MCF 10A (cell line): ENCODE data around the gene PDE9A. TPM values are rescaled to one million over a fixed set of nuclear protein-coding genes. Genes with fewer than 3 reads are reported as not detected.

ENCODE experiments used
- BruUV-seq: library from RNA; stranded (reverse); fragments of 400-500 nt; replicated peaks from 2 replicates; lab custom pipeline; 2021; lab: Mats Ljungman, UMichigan
- CTCF ChIA-PET: fragments of 300-600 bp; sonication (Branson Sonifier 250); formaldehyde crosslinking; extraction: SDS; loops from one replicate; lab custom pipeline; 2021; ENCODE audit warnings: antibody characterized with exemption, inconsistent platforms; lab: Yijun Ruan, JAX
- POLR2A ChIA-PET: fragments of 300-600, 350-650 bp; sonication (Branson Sonifier 250); formaldehyde crosslinking; extraction: SDS; loops from one replicate; lab custom pipeline; 2020; ENCODE audit warnings: antibody characterized with exemption, inconsistent platforms; lab: Yijun Ruan, JAX
- DNase-seq: peaks from one replicate; pipeline ENCODE4 v3.0.0-alpha.2; 2018; ENCODE audit not compliant: unreplicated experiment
- H3K27ac Mint-ChIP-seq: one replicate; pipeline ENCODE4 v1.8.0; 2022; ENCODE audit warnings: mild to moderate bottlenecking, low read depth, mixed read lengths; ENCODE audit not compliant: unreplicated experiment
- H3K27me3 Mint-ChIP-seq: one replicate; pipeline ENCODE4 v1.8.0; 2022; ENCODE audit warnings: mixed read lengths; ENCODE audit not compliant: insufficient read depth, unreplicated experiment
- H3K36me3 Mint-ChIP-seq: one replicate; pipeline ENCODE4 v1.8.0; 2022; ENCODE audit warnings: mild to moderate bottlenecking, moderate library complexity, mixed read lengths; ENCODE audit not compliant: insufficient read depth, unreplicated experiment
- H3K4me1 Mint-ChIP-seq: one replicate; pipeline ENCODE4 v1.8.0; 2022; ENCODE audit warnings: mixed read lengths; ENCODE audit not compliant: insufficient read depth, unreplicated experiment
- H3K4me3 Mint-ChIP-seq: one replicate; pipeline ENCODE4 v1.8.0; 2022; ENCODE audit warnings: mild to moderate bottlenecking, moderate library complexity, mixed read lengths; ENCODE audit not compliant: unreplicated experiment
- H3K9me3 Mint-ChIP-seq: one replicate; pipeline ENCODE4 v1.8.0; 2022; ENCODE audit warnings: mixed read lengths; ENCODE audit not compliant: unreplicated experiment
- intact Hi-C: fragments of 100-400 bp; cut with micrococcal nuclease; formaldehyde crosslinking; loops from 2 replicates; pipeline ENCODE4 v1.14.1; 2022
- total RNA-seq: library from RNA; stranded (reverse); gene quantifications from 2 replicates; pipeline ENCODE4 v1.2.3, GENCODE V29; 2022
- TF ChIP-seq, protein P1 (sequence below): fragments of 200-600 bp; IDR thresholded peaks from one replicate; pipeline ENCODE4 v1.8.0; 2022; ENCODE audit warnings: antibody characterized with exemption, mild to moderate bottlenecking; ENCODE audit not compliant: unreplicated experiment

The PDE9A gene
- total RNA-seq, 1 experiment from 2014 or later, result not detected

DNA sequence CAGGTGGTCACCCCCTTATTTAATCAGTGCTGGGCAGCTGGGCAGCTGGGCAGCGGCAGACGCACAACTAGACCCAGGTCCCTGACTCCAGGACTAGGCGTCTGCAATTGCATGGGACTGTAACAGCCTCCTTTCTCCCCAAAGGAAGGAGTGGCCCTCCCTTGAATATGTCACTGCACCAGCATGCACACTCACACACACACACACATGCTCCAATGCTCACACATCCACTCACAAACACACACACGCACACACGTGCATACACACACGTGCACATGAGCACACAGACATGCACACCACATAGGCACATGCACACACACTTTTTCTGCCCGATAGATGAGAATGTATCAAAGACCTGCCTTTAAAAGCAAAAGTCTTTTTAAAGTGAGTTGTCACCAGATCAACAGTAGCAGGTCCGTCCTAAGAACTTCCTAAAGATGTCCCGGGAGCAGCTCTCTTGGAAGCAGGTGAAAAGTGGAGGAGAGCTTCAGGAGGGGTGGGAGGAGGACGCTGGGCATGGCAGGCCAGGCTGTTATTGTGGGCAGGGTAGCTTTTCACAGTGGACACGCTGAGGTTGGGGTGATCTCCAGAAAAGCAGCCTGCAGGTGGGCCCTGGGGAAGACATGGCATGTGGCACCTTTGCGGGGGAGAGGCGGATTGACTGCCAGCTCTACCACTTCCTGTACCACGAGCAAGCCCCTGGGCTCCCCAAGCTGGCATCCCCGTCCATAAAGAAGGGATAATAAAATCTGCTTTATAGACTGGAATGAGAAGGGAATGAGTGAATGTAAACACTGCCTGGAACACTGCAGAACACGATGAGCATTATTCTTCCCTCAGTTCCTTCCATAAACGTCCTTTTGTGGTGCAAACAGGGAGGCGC lies 1.7 kb downstream of the PDE9A start:
- Mint-ChIP-seq H3K36me3 (no peaks in the 10 kb centered on the region), H3K4me1 (peaks cover 6% of the 10 kb centered on the region), H3K4me3 (no peak overlapping the region), H3K27me3 (peaks cover 79% of the 10 kb centered on the region), H3K27ac (no peak overlapping the region), H3K9me3 (no peaks in the 10 kb centered on the region)
- POLR2A ChIA-PET, result interaction anchor here (0.9 kb wide), 1 partner anchor 17 kb away, joined by 3 read pairs; no protein-coding TSS in a partner anchor
- intact Hi-C loops, result no loop called here
- TF ChIP-seq, protein P1, sequence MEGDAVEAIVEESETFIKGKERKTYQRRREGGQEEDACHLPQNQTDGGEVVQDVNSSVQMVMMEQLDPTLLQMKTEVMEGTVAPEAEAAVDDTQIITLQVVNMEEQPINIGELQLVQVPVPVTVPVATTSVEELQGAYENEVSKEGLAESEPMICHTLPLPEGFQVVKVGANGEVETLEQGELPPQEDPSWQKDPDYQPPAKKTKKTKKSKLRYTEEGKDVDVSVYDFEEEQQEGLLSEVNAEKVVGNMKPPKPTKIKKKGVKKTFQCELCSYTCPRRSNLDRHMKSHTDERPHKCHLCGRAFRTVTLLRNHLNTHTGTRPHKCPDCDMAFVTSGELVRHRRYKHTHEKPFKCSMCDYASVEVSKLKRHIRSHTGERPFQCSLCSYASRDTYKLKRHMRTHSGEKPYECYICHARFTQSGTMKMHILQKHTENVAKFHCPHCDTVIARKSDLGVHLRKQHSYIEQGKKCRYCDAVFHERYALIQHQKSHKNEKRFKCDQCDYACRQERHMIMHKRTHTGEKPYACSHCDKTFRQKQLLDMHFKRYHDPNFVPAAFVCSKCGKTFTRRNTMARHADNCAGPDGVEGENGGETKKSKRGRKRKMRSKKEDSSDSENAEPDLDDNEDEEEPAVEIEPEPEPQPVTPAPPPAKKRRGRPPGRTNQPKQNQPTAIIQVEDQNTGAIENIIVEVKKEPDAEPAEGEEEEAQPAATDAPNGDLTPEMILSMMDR, result no peak
- no peak for DNase-seq
- no TSS peak for BruUV-seq
- CTCF ChIA-PET, result interaction anchor here (0.7 kb wide), 1 partner anchor 340 kb away, joined by 3 read pairs; the partner anchor contains the start of gene TFF3

- ChIA-PET POLR2A (interaction anchor here (0.7 kb wide), 1 partner anchor 9 kb away, joined by 3 read pairs; no protein-coding TSS in a partner anchor), CTCF (no interaction called here)
- TF ChIP-seq, protein P1, result no peak
- no TSS peak for BruUV-seq
- intact Hi-C loops, result no loop called here
- no peaks in the 10 kb centered on the region for H3K9me3 Mint-ChIP-seq
- no peak overlapping the region for H3K27ac Mint-ChIP-seq
- H3K4me3 Mint-ChIP-seq, result no peak overlapping the region
- peaks cover 72% of the 10 kb centered on the region for H3K27me3 Mint-ChIP-seq
- H3K4me1 Mint-ChIP-seq, result peaks cover 6% of the 10 kb centered on the region
- peak; percentile 29 for DNase-seq
- H3K36me3 Mint-ChIP-seq, result no peaks in the 10 kb centered on the region
Measured at GRCh38 chr21:42655796-42656770, 2.7 kb downstream of the PDE9A start.

DNA sequence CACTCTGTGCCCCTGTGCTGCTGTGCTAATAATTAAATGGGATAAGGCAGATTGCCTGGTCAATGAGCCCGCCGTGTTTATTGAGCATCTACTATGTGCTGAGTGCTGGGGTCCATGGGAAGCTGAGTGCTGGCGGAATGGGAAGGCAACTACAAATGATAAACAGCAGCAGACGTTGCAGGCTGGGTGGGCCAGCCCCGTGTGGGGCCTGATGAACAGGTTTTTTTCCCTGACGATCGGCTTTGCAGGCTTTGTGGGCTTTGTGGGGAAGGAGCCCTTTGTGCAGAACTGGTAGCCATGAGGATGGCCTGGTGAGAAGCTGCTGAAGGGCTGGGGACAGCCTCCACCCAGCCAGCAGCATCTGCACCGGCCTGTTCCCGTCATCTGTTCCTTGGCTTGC lies 3.5 kb downstream of the PDE9A start:
- intact Hi-C loops, result no loop called here
- Mint-ChIP-seq H3K4me1 (peaks cover 6% of the 10 kb centered on the region), H3K27ac (no peak overlapping the region), H3K4me3 (no peak overlapping the region), H3K36me3 (no peaks in the 10 kb centered on the region), H3K9me3 (no peaks in the 10 kb centered on the region), H3K27me3 (peaks cover 64% of the 10 kb centered on the region)
- BruUV-seq, result no TSS peak
- ChIA-PET POLR2A (interaction anchor here (0.7 kb wide), 1 partner anchor 9 kb away, joined by 3 read pairs; no protein-coding TSS in a partner anchor), CTCF (interaction anchor here (0.9 kb wide), 1 partner anchor 511 kb away, joined by 4 read pairs; no protein-coding TSS in a partner anchor)
- no peak for DNase-seq
- TF ChIP-seq, protein P1, result no peak
